ENCODE data around the gene TTLL8. TPM values are rescaled to one million over a fixed set of nuclear protein-coding genes. Genes with fewer than 3 reads are reported as not detected.

The TTLL8 gene
- total and polyA plus RNA-seq, 9 donors, result not detected

GRCh38 chr22:50032941-50033601 lies 25.0 kb downstream of the TTLL8 start:
- TF ChIP-seq, protein P1, sequence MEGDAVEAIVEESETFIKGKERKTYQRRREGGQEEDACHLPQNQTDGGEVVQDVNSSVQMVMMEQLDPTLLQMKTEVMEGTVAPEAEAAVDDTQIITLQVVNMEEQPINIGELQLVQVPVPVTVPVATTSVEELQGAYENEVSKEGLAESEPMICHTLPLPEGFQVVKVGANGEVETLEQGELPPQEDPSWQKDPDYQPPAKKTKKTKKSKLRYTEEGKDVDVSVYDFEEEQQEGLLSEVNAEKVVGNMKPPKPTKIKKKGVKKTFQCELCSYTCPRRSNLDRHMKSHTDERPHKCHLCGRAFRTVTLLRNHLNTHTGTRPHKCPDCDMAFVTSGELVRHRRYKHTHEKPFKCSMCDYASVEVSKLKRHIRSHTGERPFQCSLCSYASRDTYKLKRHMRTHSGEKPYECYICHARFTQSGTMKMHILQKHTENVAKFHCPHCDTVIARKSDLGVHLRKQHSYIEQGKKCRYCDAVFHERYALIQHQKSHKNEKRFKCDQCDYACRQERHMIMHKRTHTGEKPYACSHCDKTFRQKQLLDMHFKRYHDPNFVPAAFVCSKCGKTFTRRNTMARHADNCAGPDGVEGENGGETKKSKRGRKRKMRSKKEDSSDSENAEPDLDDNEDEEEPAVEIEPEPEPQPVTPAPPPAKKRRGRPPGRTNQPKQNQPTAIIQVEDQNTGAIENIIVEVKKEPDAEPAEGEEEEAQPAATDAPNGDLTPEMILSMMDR (IDR thresholded peaks at IDR 0.05), result no peak
- TF ChIP-seq EP300 (IDR thresholded peaks at IDR 0.05) (no peak), POLR2A (IDR thresholded peaks at IDR 0.05) (no peak)
- no peak overlapping the region for H3K27ac ChIP-seq
- no peak overlapping the region for H3K4me3 ChIP-seq
- H3K27me3 ChIP-seq, result no peaks in the 10 kb centered on the region
- H3K9me3 ChIP-seq, result no peaks in the 10 kb centered on the region
- WGBS, 3 donors, result 80 to 84% (median 84%) methylated on average over 16 to 23 of the region's 23 CpGs
- no peaks in the 10 kb centered on the region for H3K36me3 ChIP-seq
- intact Hi-C loops (cut with DNase I), result loop anchor here in 2 of 4 donors (5.0 kb wide), 2 partner anchors 106 to 266 kb away; no protein-coding TSS in a partner anchor
- peak in 1 of 5 donors; percentile 30 for DNase-seq
- H3K4me1 ChIP-seq (ENCODE audit: insufficient read depth), result no peaks in the 10 kb centered on the region

DNA sequence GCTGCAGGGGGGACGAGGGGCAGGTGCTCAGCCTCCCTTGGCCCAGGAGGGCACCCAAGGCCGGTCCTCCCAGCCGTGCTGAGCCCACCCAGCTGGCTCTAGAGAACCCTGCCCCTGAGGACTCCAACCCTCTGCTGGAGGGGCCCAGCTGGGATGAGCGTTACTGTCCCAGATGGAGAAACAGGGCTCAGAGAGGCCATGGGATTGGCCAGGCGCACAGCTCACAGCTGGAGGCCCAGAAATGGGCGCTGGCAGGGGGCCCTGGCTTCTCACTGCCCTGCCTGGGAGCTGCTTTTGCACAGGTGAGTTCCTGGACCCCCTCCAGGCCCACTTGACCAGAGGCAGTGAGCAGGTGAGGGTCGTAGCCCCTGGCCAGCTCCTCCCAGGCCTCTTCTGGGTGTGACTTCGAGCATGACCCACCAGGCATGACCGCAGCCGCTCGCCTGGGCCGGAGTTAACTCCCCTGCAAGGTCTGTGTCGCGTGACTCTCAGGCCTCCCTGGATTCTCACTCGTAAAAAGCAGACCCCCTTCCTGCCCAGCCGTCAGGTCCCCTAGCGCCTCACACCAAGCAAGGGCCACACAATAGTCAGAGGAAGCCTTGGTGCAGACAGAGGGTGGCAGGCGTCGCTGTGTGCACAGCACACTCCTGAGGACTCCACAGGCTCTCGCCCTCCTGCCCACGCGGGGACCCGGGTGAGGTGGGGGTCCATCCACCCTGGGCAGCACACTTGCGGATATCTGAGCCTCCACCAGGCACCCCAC lies 25.8 kb downstream of the TTLL8 start:
- Histone ChIP-seq H3K27ac (no peak overlapping the region), H3K9me3 (no peaks in the 10 kb centered on the region), H3K36me3 (no peaks in the 10 kb centered on the region), H3K27me3 (no peaks in the 10 kb centered on the region), H3K4me3 (no peak overlapping the region), H3K4me1 (ENCODE audit: insufficient read depth) (no peaks in the 10 kb centered on the region)
- intact Hi-C loops (cut with DNase I), result loop anchor here in 2 of 4 donors (5.0 kb wide), 2 partner anchors 105 to 265 kb away; no protein-coding TSS in a partner anchor
- TF ChIP-seq POLR2A (IDR thresholded peaks at IDR 0.05) (no peak), EP300 (IDR thresholded peaks at IDR 0.05) (no peak)
- TF ChIP-seq, protein P1 (IDR thresholded peaks at IDR 0.05), result no peak
- DNase-seq, result peak in 1 of 5 donors; percentile 16
- 73 to 83% (median 78%) methylated on average over 22 to 24 of the region's 24 CpGs for WGBS, 3 donors

DNA sequence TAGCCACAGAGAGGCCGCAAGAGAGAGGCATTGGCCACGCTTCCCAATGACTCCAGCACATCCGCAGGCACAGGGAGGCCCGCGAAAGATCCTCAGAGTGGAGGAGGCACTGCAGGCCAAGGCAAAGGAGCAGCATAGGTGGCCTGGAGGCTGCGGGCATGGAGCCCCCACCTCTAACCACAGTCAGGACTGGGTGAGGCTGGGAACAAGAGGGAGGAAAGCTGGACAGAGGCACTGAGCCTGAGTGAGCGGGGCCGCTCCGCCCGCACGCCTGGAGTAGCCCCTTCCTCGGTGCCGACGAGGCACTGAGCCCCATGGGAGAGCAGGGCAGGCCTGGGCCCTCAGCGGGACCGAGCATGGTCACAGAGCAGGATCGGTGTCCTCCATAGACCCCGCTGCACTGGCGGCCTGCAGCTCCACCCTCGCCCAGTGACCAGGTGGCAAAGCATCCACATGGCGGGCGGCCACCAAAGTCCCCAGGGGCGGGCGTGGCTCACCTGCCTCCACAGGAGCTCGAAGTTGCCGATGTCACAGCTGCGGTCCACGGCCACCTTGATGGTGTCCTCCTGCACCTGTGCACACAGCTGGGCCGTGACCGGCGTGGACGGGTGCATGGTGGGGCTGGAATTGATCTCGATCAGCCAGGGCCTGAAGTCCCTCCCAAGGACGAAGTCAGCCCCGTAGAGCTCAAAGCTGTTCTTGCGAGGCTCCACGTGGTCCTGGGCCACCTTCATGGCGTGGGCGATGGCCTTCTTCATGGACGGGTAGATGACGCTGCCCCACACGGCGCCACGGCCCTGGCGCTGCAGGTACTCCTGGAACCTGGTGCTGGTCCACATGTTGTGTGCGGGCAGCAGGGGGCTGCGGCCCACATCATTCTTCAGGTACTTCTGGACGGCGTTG lies 26.7 kb downstream of the TTLL8 start:
- TF ChIP-seq EP300 (IDR thresholded peaks at IDR 0.05), result no peak
- TF ChIP-seq, protein P1 (IDR thresholded peaks at IDR 0.05), result no peak
- no peak for TF ChIP-seq POLR2A (IDR thresholded peaks at IDR 0.05)
- H3K27me3 ChIP-seq, result no peaks in the 10 kb centered on the region
- no peak overlapping the region for H3K4me3 ChIP-seq
- peak in 1 of 5 donors; percentile 25 for DNase-seq
- no peaks in the 10 kb centered on the region for H3K9me3 ChIP-seq
- H3K4me1 ChIP-seq (ENCODE audit: insufficient read depth), result no peaks in the 10 kb centered on the region
- H3K36me3 ChIP-seq, result no peaks in the 10 kb centered on the region
- 82 to 87% (median 83%) methylated on average over 48 to 49 of the region's 49 CpGs for WGBS, 3 donors
- H3K27ac ChIP-seq, result no peak overlapping the region
- intact Hi-C loops (cut with DNase I), result loop anchor here (2.0 to 5.0 kb wide), 3 partner anchors 103 to 264 kb away; no protein-coding TSS in a partner anchor
